ENCODE results near the gene HOXA7. TPM values are rescaled to one million over a fixed set of nuclear protein-coding genes. Genes with fewer than 3 reads are reported as not detected.

The HOXA7 gene
- total RNA-seq, 2 experiments from 2014 or later = not detected

DNA sequence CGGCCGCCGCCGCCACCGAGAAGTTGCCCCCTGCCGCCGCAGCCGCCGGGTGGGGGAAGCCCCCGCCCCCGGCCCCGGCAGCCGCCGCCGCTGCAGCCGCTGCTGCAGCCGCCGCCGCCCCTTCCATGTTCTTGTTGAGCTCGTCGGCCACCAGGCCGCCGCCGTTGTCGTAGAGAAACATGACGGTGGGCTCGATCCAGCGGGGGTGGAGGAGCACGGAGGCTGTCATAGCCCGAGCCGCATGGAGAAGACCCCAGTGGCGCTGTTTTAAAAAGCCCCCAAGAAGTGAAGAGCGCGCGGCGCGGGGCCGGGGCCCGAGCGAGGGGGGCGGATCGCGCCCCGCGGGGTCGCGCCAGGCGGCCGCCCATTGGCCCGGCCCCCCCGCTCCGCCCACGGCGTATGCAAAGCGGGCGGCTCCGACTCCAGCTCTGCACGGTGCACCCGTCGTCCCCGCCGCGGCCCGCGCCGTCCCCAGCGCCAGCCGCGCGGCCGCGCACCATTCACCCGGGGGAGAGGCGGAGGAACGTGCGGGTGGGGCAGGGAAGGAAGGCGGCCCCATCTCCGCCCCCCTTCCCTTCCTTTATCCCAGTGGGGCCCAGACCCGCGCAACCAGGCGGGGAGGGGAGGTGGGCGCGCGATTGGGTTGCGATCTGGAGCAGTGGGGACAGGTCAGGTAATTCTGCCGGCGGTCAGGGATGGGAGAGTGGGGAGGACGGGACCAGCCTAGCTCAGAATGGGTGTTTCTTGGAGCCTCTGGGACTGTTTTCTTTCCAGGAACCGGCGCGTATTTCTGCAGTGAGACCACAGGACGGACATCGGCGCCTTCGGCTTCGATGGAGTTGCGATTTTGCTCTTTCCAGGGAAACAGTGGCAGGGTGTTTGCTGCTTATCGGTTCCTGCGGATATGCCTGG lies 43.6 kb upstream of the HOXA7 start, which contains the start of gene HOXA13:
TSS of gene HOXA13 (minus strand) at position 243 of the 912 bp plus-strand sequence. CDS start at position 229, 14 bp downstream.
- intact Hi-C loops (cut with micrococcal nuclease) = loop anchor here (5.0 kb wide), 1 partner anchor 33 kb away; the partner anchor contains the start of gene HOXA9
- Mint-ChIP-seq H3K9me3 (no peaks in the 10 kb centered on the region), H3K27me3 (ENCODE audit: low read depth) (peaks cover 79% of the 10 kb centered on the region), H3K27ac (no peak within 1 kb of the TSS), H3K4me1 (ENCODE audit: low read depth) (peaks cover 38% of the 10 kb centered on the region), H3K36me3 (ENCODE audit: low read depth) (no peaks in the 10 kb centered on the region), H3K4me3 (peak within 1 kb of the TSS; percentile 70)
- DNase-seq = no peak
- CTCF ChIA-PET = interaction anchor here (1.0 to 1.7 kb wide), 3 partner anchors 13 to 585 kb away, joined by 3 read pairs; no protein-coding TSS in a partner anchor

DNA sequence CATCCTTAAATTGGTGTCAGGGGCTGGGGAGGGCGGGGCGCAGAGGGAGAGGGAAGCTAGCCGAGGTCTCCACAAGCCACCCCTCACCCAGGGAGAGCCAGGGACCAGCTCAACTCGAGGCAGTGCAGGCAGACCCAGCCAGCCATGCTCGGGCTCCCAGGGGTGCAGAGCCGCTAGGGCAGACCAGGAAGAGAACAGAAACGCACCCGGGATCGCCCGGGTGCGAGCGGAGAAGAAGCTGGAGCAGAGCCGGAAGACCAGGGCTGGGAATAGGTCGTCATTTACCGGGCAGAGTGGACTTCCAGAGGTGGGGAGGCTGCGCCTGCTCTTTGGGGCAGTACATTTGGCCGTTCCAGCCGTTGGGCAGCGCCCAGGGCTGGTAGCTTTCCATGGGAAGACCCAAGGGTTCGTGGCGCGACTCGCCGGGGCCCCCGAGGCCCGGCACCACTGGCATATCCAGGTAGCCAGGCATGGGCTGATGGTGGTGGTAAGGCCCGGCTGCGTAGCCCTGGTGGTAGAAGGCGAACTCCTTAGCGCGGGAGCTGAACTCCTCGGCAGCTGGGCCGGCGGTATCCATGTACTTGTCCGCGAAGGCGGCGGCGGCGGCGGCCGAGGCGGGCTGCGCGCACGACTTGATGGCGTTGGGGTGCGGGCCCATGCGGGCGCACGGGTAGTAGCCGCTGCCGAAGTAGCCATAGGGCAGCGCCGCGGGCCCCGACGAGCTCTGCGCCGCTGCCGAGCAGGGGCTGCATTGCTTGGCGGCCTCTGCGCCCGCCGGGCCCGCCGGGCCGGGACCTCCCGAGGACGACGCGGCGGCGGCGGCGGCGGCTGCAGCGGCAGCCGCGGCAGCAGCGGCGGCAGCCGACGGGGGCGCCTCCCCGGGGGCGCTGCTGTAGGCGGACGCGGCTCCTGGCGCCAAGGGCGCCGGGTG lies 42.7 kb upstream of the HOXA7 start:
- Mint-ChIP-seq H3K36me3 (ENCODE audit: low read depth) (no peaks in the 10 kb centered on the region), H3K4me3 (peak overlapping the region; percentile 58), H3K27me3 (ENCODE audit: low read depth) (peaks cover 78% of the 10 kb centered on the region), H3K9me3 (no peaks in the 10 kb centered on the region), H3K4me1 (ENCODE audit: low read depth) (peaks cover 34% of the 10 kb centered on the region), H3K27ac (no peak overlapping the region)
- no peak for DNase-seq
- CTCF ChIA-PET = interaction anchor here (0.6 to 1.7 kb wide), 6 partner anchors 12 to 723 kb away, joined by 3 read pairs; no protein-coding TSS in a partner anchor
- intact Hi-C loops (cut with micrococcal nuclease) = no loop called here

DNA sequence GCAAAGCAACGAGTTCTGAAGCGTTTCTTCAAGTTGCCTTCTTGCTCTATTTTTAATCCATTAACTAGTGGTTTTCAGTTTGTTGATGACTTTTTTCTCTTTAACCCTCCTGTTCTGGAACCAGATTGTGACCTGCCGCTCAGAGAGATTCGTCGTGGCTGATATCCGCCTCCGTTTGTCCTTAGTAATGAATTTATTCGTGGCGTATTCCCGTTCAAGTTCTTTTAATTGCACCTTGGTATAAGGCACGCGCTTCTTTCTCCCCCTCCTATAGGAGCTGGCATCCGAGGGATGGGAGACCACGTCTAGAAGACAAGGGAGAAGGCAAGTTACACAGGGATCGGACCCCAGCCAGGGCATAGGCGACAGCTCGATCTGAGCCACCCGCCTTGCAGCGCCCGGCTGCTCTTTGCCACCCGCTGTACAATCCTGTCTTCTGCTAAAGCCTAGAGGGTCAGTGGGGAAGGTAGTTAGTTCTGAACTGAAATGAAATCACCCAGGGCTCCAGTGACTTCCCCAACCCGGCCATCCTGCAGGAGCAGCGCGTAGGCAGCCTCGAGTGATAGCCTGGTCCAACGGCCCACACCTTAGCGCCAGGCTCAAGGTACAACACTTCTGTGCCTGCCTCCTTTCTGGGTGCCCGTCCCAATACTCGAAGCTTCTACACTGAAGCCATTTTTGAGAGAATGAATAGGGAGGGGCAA lies 41.8 kb upstream of the HOXA7 start:
- intact Hi-C loops (cut with micrococcal nuclease) = no loop called here
- H3K4me1 Mint-ChIP-seq (ENCODE audit: low read depth) = peaks cover 39% of the 10 kb centered on the region
- CTCF ChIA-PET = interaction anchor here (0.6 to 1.4 kb wide), 5 partner anchors 12 to 203 kb away, joined by 3 read pairs; no protein-coding TSS in a partner anchor
- no peak overlapping the region for H3K4me3 Mint-ChIP-seq
- H3K9me3 Mint-ChIP-seq = no peaks in the 10 kb centered on the region
- no peak for DNase-seq
- H3K27ac Mint-ChIP-seq = no peak overlapping the region
- peaks cover 80% of the 10 kb centered on the region for H3K27me3 Mint-ChIP-seq (ENCODE audit: low read depth)
- no peaks in the 10 kb centered on the region for H3K36me3 Mint-ChIP-seq (ENCODE audit: low read depth)

DNA sequence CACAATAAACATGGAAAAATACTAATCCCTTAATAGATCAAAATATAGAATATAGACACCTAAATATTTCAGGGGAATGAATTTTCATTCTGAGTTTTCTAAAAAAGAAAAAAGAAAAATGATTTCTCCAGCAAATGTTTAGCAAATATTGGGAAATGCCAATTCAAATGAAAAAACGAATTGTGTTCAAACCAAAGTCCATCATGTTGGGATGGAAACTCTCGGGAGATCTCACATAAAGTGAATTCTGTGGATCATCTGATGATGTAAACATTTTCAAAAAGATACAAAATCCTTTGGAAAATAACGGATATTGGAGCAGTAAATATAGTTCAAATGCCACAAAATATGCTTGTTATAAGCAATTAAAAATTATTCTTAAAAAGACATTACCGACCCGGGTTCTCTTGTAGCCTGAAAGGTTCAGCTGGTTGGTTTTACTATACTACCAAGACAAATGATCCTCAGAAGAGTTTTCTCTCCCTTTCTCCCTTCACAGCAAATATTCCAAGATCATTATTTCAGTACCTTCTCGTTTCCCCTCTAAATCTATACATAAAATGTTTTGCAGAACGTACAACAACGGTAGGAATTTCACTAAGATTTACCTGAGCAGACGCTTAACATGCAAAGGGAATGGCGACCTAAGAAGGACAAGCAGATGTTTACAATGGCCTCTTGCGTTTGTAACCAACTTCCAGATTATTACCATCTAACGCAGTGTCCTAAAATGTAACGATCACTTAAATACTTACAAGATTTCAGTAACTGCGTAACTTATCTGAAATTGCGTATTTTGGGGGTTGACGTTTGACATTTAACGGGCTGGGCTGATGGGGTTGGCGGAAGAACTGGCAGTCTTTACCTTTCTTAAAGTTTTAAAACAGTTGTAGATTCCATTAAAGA lies 40.9 kb upstream of the HOXA7 start:
- DNase-seq = no peak
- no peak overlapping the region for H3K27ac Mint-ChIP-seq
- H3K4me3 Mint-ChIP-seq = no peak overlapping the region
- intact Hi-C loops (cut with micrococcal nuclease) = loop anchor here (2.0 kb wide), 3 partner anchors 465 to 587 kb away; partner anchors contain the start of gene HIBADH
- H3K36me3 Mint-ChIP-seq (ENCODE audit: low read depth) = no peaks in the 10 kb centered on the region
- H3K4me1 Mint-ChIP-seq (ENCODE audit: low read depth) = peaks cover 38% of the 10 kb centered on the region
- H3K9me3 Mint-ChIP-seq = no peaks in the 10 kb centered on the region
- CTCF ChIA-PET = interaction anchor here (1.0 to 1.1 kb wide), 2 partner anchors 11 to 26 kb away, joined by 3 read pairs; no protein-coding TSS in a partner anchor
- H3K27me3 Mint-ChIP-seq (ENCODE audit: low read depth) = peaks cover 76% of the 10 kb centered on the region

DNA sequence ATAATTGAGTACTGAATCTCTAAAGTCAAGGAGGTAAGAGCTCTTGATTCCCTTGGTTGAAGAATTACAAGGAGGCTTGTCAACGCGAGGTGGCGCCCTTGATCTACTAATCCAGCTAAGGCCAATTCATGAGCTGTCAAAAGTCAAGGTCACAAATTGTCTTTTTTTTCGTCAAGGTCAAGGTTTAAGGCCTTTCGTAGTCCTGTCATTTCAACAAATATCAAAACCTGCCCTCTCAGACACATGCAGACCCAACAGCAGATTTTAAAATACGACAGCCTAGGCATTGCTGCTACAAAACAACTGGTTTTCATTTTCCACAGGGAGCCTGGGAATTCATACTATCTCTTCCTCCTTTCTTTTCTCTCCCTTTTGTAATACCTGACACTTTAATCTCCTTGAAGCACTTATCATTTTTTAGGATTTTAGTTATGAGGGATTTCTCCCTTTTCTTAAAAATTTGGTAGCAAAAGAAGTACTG lies 39.9 kb upstream of the HOXA7 start:
- DNase-seq = peak; percentile 92
- intact Hi-C loops (cut with micrococcal nuclease) = loop anchor here (1.0 to 2.0 kb wide), 8 partner anchors 380 to 900 kb away; partner anchors contain the start of gene HIBADH
- no peak overlapping the region for H3K4me3 Mint-ChIP-seq
- no peak overlapping the region for H3K27ac Mint-ChIP-seq
- no peaks in the 10 kb centered on the region for H3K36me3 Mint-ChIP-seq (ENCODE audit: low read depth)
- H3K27me3 Mint-ChIP-seq (ENCODE audit: low read depth) = peaks cover 76% of the 10 kb centered on the region
- CTCF ChIA-PET = interaction anchor here (0.6 to 2.1 kb wide), 35 partner anchors 8 to 898 kb away, joined by 3 to 14 read pairs (median 4); partner anchors contain the start of genes EVX1 and HOXA11
- H3K4me1 Mint-ChIP-seq (ENCODE audit: low read depth) = peaks cover 31% of the 10 kb centered on the region
- H3K9me3 Mint-ChIP-seq = no peaks in the 10 kb centered on the region

DNA sequence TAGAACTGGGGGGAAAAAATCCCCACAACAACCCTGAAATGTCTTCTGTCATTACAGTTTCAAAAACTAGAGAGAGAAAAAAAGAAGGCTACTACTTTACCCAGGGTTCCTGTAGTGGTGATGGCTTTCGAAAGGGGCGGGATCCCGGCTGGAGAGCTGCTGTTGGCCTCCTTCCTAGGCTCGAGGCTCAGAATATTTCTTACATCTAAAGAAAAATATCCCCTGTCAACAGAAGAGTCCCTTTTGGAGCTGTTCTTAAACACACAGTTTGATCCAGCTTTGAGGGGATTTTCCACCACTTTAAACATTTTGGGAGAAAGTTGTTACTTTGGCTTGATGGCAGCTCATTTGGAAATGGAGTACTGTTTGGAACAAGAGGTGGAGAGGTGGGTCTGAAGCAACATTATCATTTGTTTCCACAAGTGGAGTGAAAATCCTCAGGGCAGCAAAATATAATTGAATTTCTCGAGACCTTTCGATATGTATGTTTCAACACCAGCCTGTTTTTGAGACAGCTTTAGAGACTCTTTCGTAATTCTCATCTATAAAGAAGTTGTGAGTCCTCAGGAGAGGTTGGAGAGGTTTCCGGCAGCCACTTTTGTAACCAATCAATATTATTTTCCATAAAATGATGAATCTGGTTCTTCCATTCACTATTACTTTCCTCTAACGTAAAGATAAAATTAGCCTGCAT lies 38.4 kb upstream of the HOXA7 start:
- Mint-ChIP-seq H3K4me3 (no peak overlapping the region), H3K4me1 (ENCODE audit: low read depth) (peaks cover 19% of the 10 kb centered on the region), H3K36me3 (ENCODE audit: low read depth) (no peaks in the 10 kb centered on the region), H3K9me3 (no peaks in the 10 kb centered on the region), H3K27ac (no peak overlapping the region), H3K27me3 (ENCODE audit: low read depth) (peaks cover 78% of the 10 kb centered on the region)
- CTCF ChIA-PET = interaction anchor here (0.5 to 2.1 kb wide), 11 partner anchors 10 to 883 kb away, joined by 3 to 14 read pairs (median 5); partner anchors contain the start of gene HOXA11
- DNase-seq = no peak
- intact Hi-C loops (cut with micrococcal nuclease) = loop anchor here (1.0 kb wide), 1 partner anchor 8 kb away; no protein-coding TSS in a partner anchor

DNA sequence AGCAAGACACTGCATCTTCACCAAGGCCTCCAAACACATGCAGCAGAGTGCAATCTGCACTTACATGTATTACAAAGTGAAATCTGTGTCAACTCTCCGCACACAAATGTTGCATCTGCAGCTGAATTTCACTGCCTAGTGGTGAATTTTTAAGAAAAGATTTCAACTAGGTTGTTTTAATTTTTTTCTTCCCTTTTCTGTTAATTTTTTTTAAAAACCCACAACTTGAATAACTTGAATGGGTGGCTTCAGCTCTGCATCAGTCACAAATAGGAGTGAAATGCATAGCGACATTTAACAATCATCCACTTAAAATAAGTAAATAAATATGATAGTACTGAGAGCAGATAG lies 37.5 kb upstream of the HOXA7 start:
- Mint-ChIP-seq H3K36me3 (ENCODE audit: low read depth) (no peaks in the 10 kb centered on the region), H3K27me3 (ENCODE audit: low read depth) (peaks cover 83% of the 10 kb centered on the region), H3K27ac (no peak overlapping the region), H3K4me3 (no peak overlapping the region), H3K9me3 (no peaks in the 10 kb centered on the region), H3K4me1 (ENCODE audit: low read depth) (peaks cover 22% of the 10 kb centered on the region)
- intact Hi-C loops (cut with micrococcal nuclease) = no loop called here
- DNase-seq = no peak
- CTCF ChIA-PET = interaction anchor here (0.7 to 1.6 kb wide), 5 partner anchors 15 to 591 kb away, joined by 3 to 9 read pairs (median 5); partner anchors contain the start of gene EVX1

DNA sequence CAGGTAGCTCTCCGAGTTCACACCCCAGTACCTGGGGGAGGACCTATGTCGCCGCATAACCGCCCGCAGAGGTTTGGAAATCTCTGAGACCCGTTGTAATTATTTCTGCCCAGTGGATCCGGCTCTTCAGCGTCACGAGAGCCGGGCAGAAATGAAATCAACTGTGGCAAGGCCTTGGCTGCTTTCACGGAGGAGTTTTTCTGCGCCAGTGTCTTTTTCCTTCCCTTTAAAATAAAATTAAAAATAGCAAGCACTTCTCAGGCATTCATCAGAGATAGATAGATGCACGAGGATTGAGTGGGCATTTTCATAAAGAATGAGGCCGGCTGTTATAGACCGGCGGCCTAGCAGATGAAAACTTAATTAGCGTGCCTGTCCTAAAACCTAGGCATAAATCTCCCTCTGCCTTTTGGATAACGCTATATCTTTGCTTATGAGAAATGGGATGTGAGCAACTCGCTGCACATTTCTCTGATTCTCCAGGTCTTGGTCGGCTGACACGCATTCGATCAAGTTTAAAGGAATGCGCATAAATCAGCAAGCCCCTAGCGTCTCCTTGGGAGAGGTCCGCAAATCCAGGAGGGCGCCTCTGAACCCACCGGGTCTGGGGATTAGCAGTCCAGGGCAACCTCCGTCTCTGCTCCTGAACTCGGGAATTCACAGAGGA lies 37.0 kb upstream of the HOXA7 start:
- H3K4me3 Mint-ChIP-seq = no peak overlapping the region
- intact Hi-C loops (cut with micrococcal nuclease) = loop anchor here (2.0 kb wide), 1 partner anchor 47 kb away; no protein-coding TSS in a partner anchor

DNA sequence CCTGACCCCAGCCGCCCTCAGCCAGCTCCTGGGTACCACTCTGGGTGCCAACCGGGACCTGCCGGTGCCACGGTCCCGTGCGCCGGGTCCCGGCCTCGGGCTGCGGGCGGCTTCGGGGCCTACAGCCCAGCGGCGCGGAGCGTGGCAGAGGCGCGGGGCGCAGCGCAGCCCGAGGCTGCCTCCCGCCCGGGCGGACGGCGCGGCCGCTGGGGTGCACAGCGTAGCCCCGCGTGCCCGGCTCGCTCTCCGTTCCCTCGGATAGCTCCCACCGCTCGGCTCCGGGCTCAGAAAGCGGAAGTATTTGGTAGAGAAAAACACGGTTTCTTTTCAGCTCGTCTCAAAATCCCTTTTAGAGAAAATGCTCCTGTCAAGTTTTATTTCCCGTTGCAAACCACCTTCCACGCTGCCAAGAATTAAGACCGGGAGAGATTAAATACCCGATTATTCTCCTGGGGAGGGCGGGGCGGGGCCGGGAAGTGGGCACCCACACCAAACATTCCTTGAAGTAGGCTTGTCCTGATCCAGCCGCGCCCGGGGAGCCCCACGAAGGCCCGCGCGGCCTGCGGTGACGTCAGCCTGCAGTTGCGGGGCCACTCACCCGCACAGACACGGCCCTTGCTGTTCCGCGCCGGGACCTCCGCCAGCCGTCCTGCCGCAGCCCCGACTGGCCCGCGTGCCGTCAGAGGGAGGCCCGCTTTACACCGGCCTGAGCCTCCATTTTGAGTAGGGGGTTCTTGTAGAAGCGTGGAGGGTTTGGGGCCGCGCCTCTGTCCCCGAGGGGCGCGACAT lies 36.3 kb upstream of the HOXA7 start:
- DNase-seq = no peak
- CTCF ChIA-PET = interaction anchor here (1.4 to 1.6 kb wide), 2 partner anchors 13 to 16 kb away, joined by 3 to 5 read pairs; no protein-coding TSS in a partner anchor

More for the DNA sequence above, 37.0 kb upstream of the HOXA7 start:
- DNase-seq = no peak
- Mint-ChIP-seq H3K27ac (no peak overlapping the region), H3K36me3 (ENCODE audit: low read depth) (no peaks in the 10 kb centered on the region), H3K27me3 (ENCODE audit: low read depth) (peaks cover 83% of the 10 kb centered on the region), H3K9me3 (no peaks in the 10 kb centered on the region), H3K4me1 (ENCODE audit: low read depth) (peaks cover 22% of the 10 kb centered on the region)
- CTCF ChIA-PET = interaction anchor here (0.7 to 1.6 kb wide), 4 partner anchors 14 to 49 kb away, joined by 3 to 9 read pairs (median 6); partner anchors contain the start of gene EVX1

More for the DNA sequence above, 36.3 kb upstream of the HOXA7 start:
- H3K9me3 Mint-ChIP-seq = no peaks in the 10 kb centered on the region
- H3K27ac Mint-ChIP-seq = no peak overlapping the region
- no peaks in the 10 kb centered on the region for H3K36me3 Mint-ChIP-seq (ENCODE audit: low read depth)
- intact Hi-C loops (cut with micrococcal nuclease) = loop anchor here (2.0 kb wide), 1 partner anchor 48 kb away; no protein-coding TSS in a partner anchor
- H3K4me3 Mint-ChIP-seq = peak overlapping the region; percentile 57
- peaks cover 27% of the 10 kb centered on the region for H3K4me1 Mint-ChIP-seq (ENCODE audit: low read depth)
- peaks cover 83% of the 10 kb centered on the region for H3K27me3 Mint-ChIP-seq (ENCODE audit: low read depth)

All from activated naive CD4-positive, alpha-beta T cell treated with anti-CD3 and anti-CD28 coated beads for 36 hours (primary cell).